Measurements from ENCODE around the gene SEPTIN8. TPM values are rescaled to one million over a fixed set of nuclear protein-coding genes. Genes with fewer than 3 reads are reported as not detected.

SEPTIN8 gene
- total and polyA plus RNA-seq, 2 donors (not counting 3 experiments of a cell fraction or from before 2014, with no cell fraction given) = 56.6 to 82.1 TPM

- no peak for TF ChIP-seq JUN (IDR thresholded peaks at IDR 0.05; ENCODE audit: borderline replicate concordance, insufficient read depth, insufficient read length, low read depth)
- no peak for TF ChIP-seq POLR2AphosphoS5 (IDR thresholded peaks at IDR 0.05; ENCODE audit: insufficient read depth, low read depth, low read length)
- no peak for TF ChIP-seq POLR2A (IDR thresholded peaks at IDR 0.05; ENCODE audit: low read depth, low read length)
- CTCF ChIA-PET = interaction anchor here (0.6 to 6.3 kb wide), 9 partner anchors 8 to 295 kb away, joined by 3 to 39 read pairs (median 5); no protein-coding TSS in a partner anchor
- Histone ChIP-seq H3K27me3 (ENCODE audit: control insufficient read depth in 2 of 2, insufficient read depth in 2 of 2, low read length in 2 of 2) (peaks cover 12 to 22% of the 10 kb centered on the region in 2 experiments), H3K36me3 (ENCODE audit: control insufficient read depth in 2 of 2, extremely low read depth in 1 of 2, insufficient read depth in 2 of 2, low read length in 2 of 2) (no peaks in the 10 kb centered on the region), H3K79me2 (ENCODE audit: control insufficient read depth, insufficient read depth, low read length) (no peaks in the 10 kb centered on the region), H3K9me1 (replicated peaks; ENCODE audit: control insufficient read depth, extremely low read depth, insufficient read depth, low read length) (no peaks in the 10 kb centered on the region), H3K9me3 (replicated peaks; ENCODE audit: control insufficient read depth, insufficient read depth, low read length) (no peaks in the 10 kb centered on the region), H3K4me1 (ENCODE audit: control insufficient read depth, extremely low read depth, insufficient read depth, low read length) (no peaks in the 10 kb centered on the region), H4K20me1 (replicated peaks; ENCODE audit: control insufficient read depth, extremely low read depth, insufficient read depth, low read length) (no peaks in the 10 kb centered on the region), H3K4me2 (ENCODE audit: insufficient read depth, low read length) (no peak overlapping the region), H3K9ac (replicated peaks; ENCODE audit: extremely low read depth, insufficient read depth, low read length) (no peak overlapping the region), H2AFZ (ENCODE audit: low read depth, low read length) (no peak overlapping the region), H3K4me3 (replicated peaks in 1 of 3; ENCODE audit: insufficient read depth in 1 of 3, low read depth in 1 of 3, low read length in 3 of 3) (no peak overlapping the region), H3K27ac (ENCODE audit: insufficient read depth, low read depth, low read length) (no peak overlapping the region)
- BruUV-seq (replicated peaks) = no TSS peak
- intact Hi-C loops (cut with micrococcal nuclease) (loop anchor here (5.0 kb wide), 1 partner anchor 273 kb away; no protein-coding TSS in a partner anchor), dilution Hi-C loops (cut with MboI; ENCODE audit: extremely low pct_ligation_motif_present, low sequenced_read_pairs) (no loop called here)
- DNase-seq (ENCODE audit: low read depth, low spot score) (no peak), FAIRE-seq (no peak)
- POLR2A ChIA-PET = no interaction called here
Measured at GRCh38 chr5:132800545-132800944, 23.5 kb upstream of the SEPTIN8 start.

GRCh38 chr5:132799392-132799791 lies 22.4 kb upstream of the SEPTIN8 start:
- ChIA-PET CTCF (interaction anchor here (0.6 to 6.3 kb wide), 5 partner anchors 8 to 45 kb away, joined by 3 to 39 read pairs (median 11); no protein-coding TSS in a partner anchor), POLR2A (no interaction called here)
- dilution Hi-C loops (cut with MboI; ENCODE audit: extremely low pct_ligation_motif_present, low sequenced_read_pairs) = no loop called here
- no peaks in the 10 kb centered on the region for H3K9me3 ChIP-seq (replicated peaks; ENCODE audit: control insufficient read depth, insufficient read depth, low read length)
- no peaks in the 10 kb centered on the region for H3K79me2 ChIP-seq (ENCODE audit: control insufficient read depth, insufficient read depth, low read length)
- FAIRE-seq (no peak), DNase-seq (ENCODE audit: low read depth, low spot score) (no peak)
- no peak overlapping the region for H3K4me2 ChIP-seq (ENCODE audit: insufficient read depth, low read length)
- H3K9me1 ChIP-seq (replicated peaks; ENCODE audit: control insufficient read depth, extremely low read depth, insufficient read depth, low read length) = no peaks in the 10 kb centered on the region
- no peaks in the 10 kb centered on the region for H4K20me1 ChIP-seq (replicated peaks; ENCODE audit: control insufficient read depth, extremely low read depth, insufficient read depth, low read length)
- H3K4me3 ChIP-seq (replicated peaks in 1 of 3; ENCODE audit: insufficient read depth in 1 of 3, low read depth in 1 of 3, low read length in 3 of 3) = no peak overlapping the region
- intact Hi-C loops (cut with micrococcal nuclease) = no loop called here
- no peaks in the 10 kb centered on the region for H3K4me1 ChIP-seq (ENCODE audit: control insufficient read depth, extremely low read depth, insufficient read depth, low read length)
- H3K9ac ChIP-seq (replicated peaks; ENCODE audit: extremely low read depth, insufficient read depth, low read length) = no peak overlapping the region
- BruUV-seq (replicated peaks) = no TSS peak
- H3K36me3 ChIP-seq (ENCODE audit: control insufficient read depth in 2 of 2, extremely low read depth in 1 of 2, insufficient read depth in 2 of 2, low read length in 2 of 2) = no peaks in the 10 kb centered on the region
- H2AFZ ChIP-seq (ENCODE audit: low read depth, low read length) = no peak overlapping the region
- no peak overlapping the region for H3K27ac ChIP-seq (ENCODE audit: insufficient read depth, low read depth, low read length)
- TF ChIP-seq GATA2 (IDR thresholded peaks at IDR 0.05; ENCODE audit: insufficient read depth, insufficient read length, low read depth, low read length) (no peak), EZH2 (IDR thresholded peaks at IDR 0.05; ENCODE audit: borderline replicate concordance, low read depth, low read length, severe bottlenecking) (no peak), JUN (IDR thresholded peaks at IDR 0.05; ENCODE audit: borderline replicate concordance, insufficient read depth, insufficient read length, low read depth) (no peak), POLR2AphosphoS5 (IDR thresholded peaks at IDR 0.05; ENCODE audit: insufficient read depth, low read depth, low read length) (no peak), POLR2A (IDR thresholded peaks at IDR 0.05; ENCODE audit: low read depth, low read length) (no peak), MYC (IDR thresholded peaks at IDR 0.05; ENCODE audit: low read depth, low read length) (no peak), FOS (IDR thresholded peaks at IDR 0.05; ENCODE audit: borderline replicate concordance, insufficient read depth, low read length) (no peak)
- TF ChIP-seq, protein P1, sequence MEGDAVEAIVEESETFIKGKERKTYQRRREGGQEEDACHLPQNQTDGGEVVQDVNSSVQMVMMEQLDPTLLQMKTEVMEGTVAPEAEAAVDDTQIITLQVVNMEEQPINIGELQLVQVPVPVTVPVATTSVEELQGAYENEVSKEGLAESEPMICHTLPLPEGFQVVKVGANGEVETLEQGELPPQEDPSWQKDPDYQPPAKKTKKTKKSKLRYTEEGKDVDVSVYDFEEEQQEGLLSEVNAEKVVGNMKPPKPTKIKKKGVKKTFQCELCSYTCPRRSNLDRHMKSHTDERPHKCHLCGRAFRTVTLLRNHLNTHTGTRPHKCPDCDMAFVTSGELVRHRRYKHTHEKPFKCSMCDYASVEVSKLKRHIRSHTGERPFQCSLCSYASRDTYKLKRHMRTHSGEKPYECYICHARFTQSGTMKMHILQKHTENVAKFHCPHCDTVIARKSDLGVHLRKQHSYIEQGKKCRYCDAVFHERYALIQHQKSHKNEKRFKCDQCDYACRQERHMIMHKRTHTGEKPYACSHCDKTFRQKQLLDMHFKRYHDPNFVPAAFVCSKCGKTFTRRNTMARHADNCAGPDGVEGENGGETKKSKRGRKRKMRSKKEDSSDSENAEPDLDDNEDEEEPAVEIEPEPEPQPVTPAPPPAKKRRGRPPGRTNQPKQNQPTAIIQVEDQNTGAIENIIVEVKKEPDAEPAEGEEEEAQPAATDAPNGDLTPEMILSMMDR (IDR thresholded peaks at IDR 0.05; ENCODE audit: extremely low read depth in 1 of 2, insufficient read depth in 1 of 2, low read depth in 1 of 2, low read length in 2 of 2) = no peak
- TF ChIP-seq, protein P2, sequence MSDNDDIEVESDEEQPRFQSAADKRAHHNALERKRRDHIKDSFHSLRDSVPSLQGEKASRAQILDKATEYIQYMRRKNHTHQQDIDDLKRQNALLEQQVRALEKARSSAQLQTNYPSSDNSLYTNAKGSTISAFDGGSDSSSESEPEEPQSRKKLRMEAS (IDR thresholded peaks at IDR 0.05; ENCODE audit: insufficient read depth, insufficient read length) = no peak
- H3K27me3 ChIP-seq (ENCODE audit: control insufficient read depth in 2 of 2, insufficient read depth in 2 of 2, low read length in 2 of 2) = peaks cover 12 to 22% of the 10 kb centered on the region in 2 experiments

All from endothelial cell of umbilical vein (primary cell).